Astrocyte (in vitro differentiated cells and primary cell): ENCODE results near the gene PACSIN1. TPM values are rescaled to one million over a fixed set of nuclear protein-coding genes. Genes with fewer than 3 reads are reported as not detected.

Source experiments
- DNase-seq: peaks from one replicate; pipeline ENCODE4 v3.0.0-alpha.2; 2010; ENCODE audit warnings: low read depth
- FAIRE-seq: peaks from 2 replicates; lab custom pipeline; 2011; peaks lifted over from hg19 to GRCh38; lab: Jason Lieb, UNC
- H2AFZ ChIP-seq: 2 replicates; pipeline ENCODE4 v1.6.0; 2012; ENCODE audit warnings: low read depth, low read length, inconsistent platforms
- H3K27ac ChIP-seq: 2 replicates; pipeline ENCODE4 v1.5.1; 2011; ENCODE audit warnings: low read depth, low read length, inconsistent platforms
- H3K27me3 ChIP-seq: 2 replicates; pipeline ENCODE4 v1.6.0; 2011; ENCODE audit warnings: low read length, inconsistent platforms; ENCODE audit not compliant: insufficient read depth
- H3K36me3 ChIP-seq: 2 replicates; pipeline ENCODE4 v1.5.1; 2011; ENCODE audit warnings: low read length, inconsistent platforms; ENCODE audit not compliant: insufficient read depth
- H3K4me1 ChIP-seq: 2 replicates; pipeline ENCODE4 v1.5.1; 2011; ENCODE audit warnings: low read length, inconsistent platforms; ENCODE audit not compliant: insufficient read depth
- H3K4me2 ChIP-seq: 2 replicates; pipeline ENCODE4 v1.6.0; 2012; ENCODE audit warnings: low read length, inconsistent platforms
- H3K4me3 ChIP-seq: 2 replicates; pipeline ENCODE4 v1.5.1; 2011; ENCODE audit warnings: low read depth, mild to moderate bottlenecking, low read length, inconsistent platforms; ENCODE audit not compliant: insufficient read depth
- H3K79me2 ChIP-seq: 2 replicates; pipeline ENCODE4 v1.6.0; 2012; ENCODE audit warnings: mild to moderate bottlenecking, low read length, inconsistent platforms; ENCODE audit not compliant: insufficient read depth
- H3K9ac ChIP-seq: 2 replicates; pipeline ENCODE4 v1.6.0; 2012; ENCODE audit warnings: mild to moderate bottlenecking, low read length, inconsistent platforms
- H3K9me3 ChIP-seq: 2 replicates; pipeline ENCODE4 v1.5.1; 2012; ENCODE audit warnings: low read depth, mild to moderate bottlenecking, low read length, inconsistent platforms; ENCODE audit not compliant: insufficient read depth
- H4K20me1 ChIP-seq: 2 replicates; pipeline ENCODE4 v1.6.0; 2012; ENCODE audit warnings: low read length, inconsistent platforms; ENCODE audit not compliant: insufficient read depth
- H3K27ac Mint-ChIP-seq: one replicate; pipeline ENCODE4 v1.8.0; 2021; ENCODE audit warnings: mild to moderate bottlenecking, mixed read lengths; ENCODE audit not compliant: unreplicated experiment
- H3K27me3 Mint-ChIP-seq: one replicate; pipeline ENCODE4 v1.8.0; 2021; ENCODE audit warnings: low read depth, mixed read lengths; ENCODE audit not compliant: unreplicated experiment
- H3K36me3 Mint-ChIP-seq: one replicate; pipeline ENCODE4 v1.8.0; 2021; ENCODE audit warnings: low read depth, mixed read lengths; ENCODE audit not compliant: unreplicated experiment
- H3K4me1 Mint-ChIP-seq: one replicate; pipeline ENCODE4 v1.8.0; 2021; ENCODE audit warnings: low read depth, mixed read lengths; ENCODE audit not compliant: unreplicated experiment
- H3K4me3 Mint-ChIP-seq: one replicate; pipeline ENCODE4 v1.8.0; 2021; ENCODE audit warnings: mild to moderate bottlenecking, moderate library complexity, mixed read lengths; ENCODE audit not compliant: unreplicated experiment
- H3K9me3 Mint-ChIP-seq: one replicate; pipeline ENCODE4 v1.8.0; 2021; ENCODE audit warnings: mild to moderate bottlenecking, mixed read lengths; ENCODE audit not compliant: unreplicated experiment
- CTCF ChIP-seq: IDR thresholded peaks from 2 replicates; pipeline ENCODE4 v1.5.1; 2011; ENCODE audit warnings: low read depth, mild to moderate bottlenecking, inconsistent platforms, low read length, moderate library complexity; ENCODE audit not compliant: insufficient read depth
- EZH2 ChIP-seq: IDR thresholded peaks from 2 replicates; pipeline ENCODE4 v1.6.1; 2012; ENCODE audit warnings: mild to moderate bottlenecking, low read length, inconsistent platforms; ENCODE audit not compliant: insufficient read depth
- total RNA-seq: library from RNA; stranded (reverse); gene quantifications from 2 replicates; pipeline ENCODE4 v1.2.1, GENCODE V29; 2021

Gene PACSIN1
- total RNA-seq, 1 donor from 2014 or later, result 0.32 TPM

GRCh38 chr6:34534146-34534545, 68.3 kb downstream of the PACSIN1 start:
- no peaks in the 10 kb centered on the region for H3K4me1 ChIP-seq
- H3K27ac ChIP-seq, result no peak overlapping the region
- no peaks in the 10 kb centered on the region for H3K9me3 ChIP-seq
- DNase-seq (no peak), FAIRE-seq (no peak)
- H3K79me2 ChIP-seq, result no peaks in the 10 kb centered on the region
- Mint-ChIP-seq H3K4me3 (no peak overlapping the region), H3K9me3 (no peaks in the 10 kb centered on the region), H3K36me3 (no peaks in the 10 kb centered on the region), H3K27me3 (peaks cover 43% of the 10 kb centered on the region), H3K4me1 (no peaks in the 10 kb centered on the region), H3K27ac (no peak overlapping the region)
- H3K36me3 ChIP-seq, result no peaks in the 10 kb centered on the region
- H3K4me3 ChIP-seq, result no peak overlapping the region
- H3K27me3 ChIP-seq, result no peaks in the 10 kb centered on the region
- TF ChIP-seq CTCF (no peak), EZH2 (no peak)
- no peak overlapping the region for H3K9ac ChIP-seq
- H4K20me1 ChIP-seq, result no peaks in the 10 kb centered on the region
- H3K4me2 ChIP-seq, result no peak overlapping the region
- H2AFZ ChIP-seq, result no peak overlapping the region

GRCh38 chr6:34534656-34535055, 68.8 kb downstream of the PACSIN1 start:
- no peaks in the 10 kb centered on the region for H4K20me1 ChIP-seq
- no peak overlapping the region for H3K27ac Mint-ChIP-seq
- no peaks in the 10 kb centered on the region for H3K4me1 Mint-ChIP-seq

More at GRCh38 chr6:34534656-34535055, 68.8 kb downstream of the PACSIN1 start:
- H3K27me3 ChIP-seq, result no peaks in the 10 kb centered on the region
- H3K4me1 ChIP-seq, result no peaks in the 10 kb centered on the region
- H3K27ac ChIP-seq, result no peak overlapping the region
- FAIRE-seq (no peak), DNase-seq (no peak)
- Mint-ChIP-seq H3K27me3 (peaks cover 38% of the 10 kb centered on the region), H3K36me3 (no peaks in the 10 kb centered on the region), H3K9me3 (no peaks in the 10 kb centered on the region), H3K4me3 (no peak overlapping the region)
- H3K4me3 ChIP-seq, result no peak overlapping the region
- H3K4me2 ChIP-seq, result no peak overlapping the region
- no peaks in the 10 kb centered on the region for H3K9me3 ChIP-seq
- H2AFZ ChIP-seq, result no peak overlapping the region
- no peaks in the 10 kb centered on the region for H3K79me2 ChIP-seq
- no peaks in the 10 kb centered on the region for H3K36me3 ChIP-seq
- no peak overlapping the region for H3K9ac ChIP-seq
- TF ChIP-seq EZH2 (no peak), CTCF (no peak)
